Liver (tissue), 9 donors: Measurements from ENCODE around the gene SP100. TPM values are rescaled to one million over a fixed set of nuclear protein-coding genes. Genes with fewer than 3 reads are reported as not detected.

Experiments used
- DNase-seq: peaks from one replicate; pipeline ENCODE4 v3.0.0-alpha.2; 2017; ENCODE audit warnings: low spot score
- H3K27ac ChIP-seq, 2 donors: one replicate each; pipeline ENCODE4 v1.7.0; 2013; ENCODE audit warnings: inconsistent platforms in 2 of 2, low read length in 2 of 2, control low read depth in 1 of 2, low read depth in 1 of 2, mild to moderate bottlenecking in 1 of 2
- H3K27me3 ChIP-seq, 4 donors: one replicate each; pipeline versions ENCODE4 v1.6.1 to v1.7.0; 2013; ENCODE audit warnings: low read length in 3 of 4, inconsistent platforms in 1 of 4, mild to moderate bottlenecking in 1 of 4, moderate library complexity in 1 of 4; ENCODE audit not compliant: control insufficient read depth in 4 of 4, insufficient read depth in 4 of 4
- H3K36me3 ChIP-seq, 4 donors: one replicate each; pipeline versions ENCODE4 v1.6.1 to v1.7.0; 2013; ENCODE audit warnings: low read length in 3 of 4, mild to moderate bottlenecking in 3 of 4, low read depth in 1 of 4, moderate library complexity in 1 of 4; ENCODE audit not compliant: control insufficient read depth in 4 of 4, insufficient read depth in 3 of 4
- H3K4me1 ChIP-seq, 4 donors: one replicate each; pipeline versions ENCODE4 v1.6.1 to v1.7.0; 2013; ENCODE audit warnings: low read length in 3 of 4, mild to moderate bottlenecking in 3 of 4, moderate library complexity in 1 of 4; ENCODE audit not compliant: control insufficient read depth in 4 of 4, insufficient read depth in 4 of 4
- H3K4me3 ChIP-seq, 3 donors: one replicate each; pipeline versions ENCODE4 v1.6.1 to v1.7.0; 2013; ENCODE audit warnings: low read length in 3 of 3, control low read depth in 1 of 3, low read depth in 1 of 3, mild to moderate bottlenecking in 1 of 3
- H3K9ac ChIP-seq, 2 donors: one replicate each; pipeline ENCODE4 v1.7.0; 2013; ENCODE audit warnings: low read length in 2 of 2, mild to moderate bottlenecking in 2 of 2, moderate library complexity in 2 of 2, control low read depth in 1 of 2, low read depth in 1 of 2
- H3K9me3 ChIP-seq, 4 donors: one replicate each; pipeline versions ENCODE4 v1.6.1 to v1.7.0; 2013; ENCODE audit warnings: low read length in 3 of 4; ENCODE audit not compliant: control insufficient read depth in 4 of 4
- ATF3 ChIP-seq: IDR thresholded peaks from 2 replicates; pipeline ENCODE4 v1.6.1; 2016; ENCODE audit warnings: antibody characterized with exemption
- EGR1 ChIP-seq, 2 donors: IDR thresholded peaks; 2 replicates each; pipeline ENCODE4 v1.6.1; 2016 to 2018; ENCODE audit warnings: antibody characterized with exemption in 2 of 2, low read depth in 2 of 2
- FOXA1 ChIP-seq: IDR thresholded peaks from 2 replicates; pipeline ENCODE4 v1.6.1; 2016; ENCODE audit warnings: antibody characterized with exemption
- GABPA ChIP-seq, 2 donors: IDR thresholded peaks in 1 of 2; conservative IDR thresholded peaks in 1 of 2; 2 replicates each; pipeline ENCODE4 v1.6.1; 2016; ENCODE audit warnings: antibody characterized with exemption in 2 of 2, mild to moderate bottlenecking in 1 of 2, moderate library complexity in 1 of 2
- HNF4A ChIP-seq, 2 donors: conservative IDR thresholded peaks; 2 replicates each; pipeline ENCODE4 v1.6.1; 2016; ENCODE audit warnings: antibody characterized with exemption in 2 of 2, mild to moderate bottlenecking in 2 of 2
- JUND ChIP-seq, 2 donors: IDR thresholded peaks; 2 replicates each; pipeline ENCODE4 v1.6.1; 2016; ENCODE audit warnings: antibody characterized with exemption in 2 of 2
- NR2F2 ChIP-seq: IDR thresholded peaks from 2 replicates; pipeline ENCODE4 v1.6.1; 2016; ENCODE audit warnings: antibody characterized with exemption
- RAD21 ChIP-seq, 2 donors: IDR thresholded peaks; 2 replicates each; pipeline ENCODE4 v1.6.1; 2016; ENCODE audit warnings: antibody characterized with exemption in 2 of 2, mild to moderate bottlenecking in 2 of 2
- REST ChIP-seq: IDR thresholded peaks from 2 replicates; pipeline ENCODE4 v1.6.1; 2016; ENCODE audit warnings: antibody characterized with exemption, mild to moderate bottlenecking
- RXRA ChIP-seq, 2 donors: IDR thresholded peaks; 2 replicates each; pipeline ENCODE4 v1.6.1; 2017 to 2018; ENCODE audit warnings: antibody characterized with exemption in 2 of 2, mild to moderate bottlenecking in 1 of 2
- TAF1 ChIP-seq: conservative IDR thresholded peaks from 2 replicates; pipeline ENCODE4 v1.6.1; 2016; ENCODE audit warnings: antibody characterized with exemption, mild to moderate bottlenecking
- YY1 ChIP-seq: IDR thresholded peaks from 2 replicates; pipeline ENCODE4 v1.6.1; 2016; ENCODE audit warnings: antibody characterized with exemption, mild to moderate bottlenecking
- ZBTB33 ChIP-seq: IDR thresholded peaks from 2 replicates; pipeline ENCODE4 v1.6.1; 2016; ENCODE audit warnings: antibody characterized with exemption
- WGBS: extraction: QIAGEN DNeasy Blood & Tissue Kit; methylation state at CpG from one replicate; pipeline ENCODE4 v1.1.7; 2013; 5-methylcytosine and 5-hydroxymethylcytosine counted together
- polyA plus RNA-seq, 2 donors: library from polyadenylated mRNA; stranded (reverse) in 1 of 2; unstranded in 1 of 2; fragments of 200-250 nt in 1 of 2; fragments of >200 nt in 1 of 2; fragmentation: Nextera tagmentation in 1 of 2; extraction: Ambion mirVana in 1 of 2; gene quantifications; one replicate each; pipeline versions ENCODE4 v1.2.1 to v1.2.3, GENCODE V29; 2013 to 2015
- total RNA-seq, 2 donors: library from RNA; depleted of rRNA; stranded (reverse); fragments of >200 nt; gene quantifications; one replicate each; pipeline ENCODE4 v1.2.3, GENCODE V29; 2014
- TF ChIP-seq, protein P1 (sequence below): fragments of 150-350 bp; IDR thresholded peaks from 2 replicates; pipeline ENCODE4 v1.5.1; 2017; ENCODE audit warnings: improper control_type of control experiment, low read depth, low read length; ENCODE audit not compliant: missing input control
- TF ChIP-seq, protein P2 (sequence below): IDR thresholded peaks from 2 replicates; pipeline ENCODE4 v1.6.1; 2016; ENCODE audit warnings: antibody characterized with exemption
- donor health status: healthy.
- donor health status: healthy.
- donor health status: healthy.
- donor health status: healthy.
- donor health status: healthy.

The SP100 gene
- total and polyA plus RNA-seq, 4 donors: 21.9 to 45.5 (median 33.1) TPM

DNA sequence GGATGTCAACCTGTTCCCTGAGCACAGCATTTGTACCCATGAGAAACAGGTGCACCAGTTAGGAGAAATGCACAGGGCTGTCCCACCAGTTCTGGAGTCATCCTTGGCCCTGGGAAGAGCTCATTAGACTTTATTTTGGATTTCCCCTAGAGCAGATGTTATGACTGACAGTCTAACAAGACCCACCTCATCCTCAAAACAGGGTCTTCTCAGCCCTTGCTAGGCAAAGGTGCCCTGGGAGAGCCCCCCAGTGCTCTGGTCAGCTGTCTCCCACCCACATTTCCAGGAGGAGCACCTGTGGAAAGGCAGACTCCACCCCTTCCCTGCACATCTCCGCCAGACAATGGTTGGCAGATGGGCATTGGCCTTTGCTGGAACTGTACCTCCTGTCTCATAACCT, 5.7 kb upstream of the SP100 start:
- 100% methylated on average over 1 of the region's 1 CpG for WGBS

More for the DNA sequence above, 5.7 kb upstream of the SP100 start:
- H3K4me3 ChIP-seq: no peak overlapping the region
- H3K36me3 ChIP-seq: peaks cover 0 to 3% (median 0%) of the 10 kb centered on the region in 4 donors
- H3K9me3 ChIP-seq: no peaks in the 10 kb centered on the region
- TF ChIP-seq GABPA (IDR thresholded peaks at IDR 0.05 in 1 of 2, conservative IDR thresholded peaks at IDR 0.05 in 1 of 2) (no peak), YY1 (no peak), FOXA1 (no peak), REST (no peak), RAD21 (IDR thresholded peaks at IDR 0.05) (no peak), JUND (IDR thresholded peaks at IDR 0.05) (no peak), RXRA (IDR thresholded peaks at IDR 0.05) (no peak), ZBTB33 (no peak), ATF3 (no peak), EGR1 (IDR thresholded peaks at IDR 0.05; ENCODE audit: low read depth in 2 of 2) (no peak), HNF4A (conservative IDR thresholded peaks at IDR 0.05) (no peak), NR2F2 (no peak), TAF1 (no peak)
- TF ChIP-seq, protein P1, sequence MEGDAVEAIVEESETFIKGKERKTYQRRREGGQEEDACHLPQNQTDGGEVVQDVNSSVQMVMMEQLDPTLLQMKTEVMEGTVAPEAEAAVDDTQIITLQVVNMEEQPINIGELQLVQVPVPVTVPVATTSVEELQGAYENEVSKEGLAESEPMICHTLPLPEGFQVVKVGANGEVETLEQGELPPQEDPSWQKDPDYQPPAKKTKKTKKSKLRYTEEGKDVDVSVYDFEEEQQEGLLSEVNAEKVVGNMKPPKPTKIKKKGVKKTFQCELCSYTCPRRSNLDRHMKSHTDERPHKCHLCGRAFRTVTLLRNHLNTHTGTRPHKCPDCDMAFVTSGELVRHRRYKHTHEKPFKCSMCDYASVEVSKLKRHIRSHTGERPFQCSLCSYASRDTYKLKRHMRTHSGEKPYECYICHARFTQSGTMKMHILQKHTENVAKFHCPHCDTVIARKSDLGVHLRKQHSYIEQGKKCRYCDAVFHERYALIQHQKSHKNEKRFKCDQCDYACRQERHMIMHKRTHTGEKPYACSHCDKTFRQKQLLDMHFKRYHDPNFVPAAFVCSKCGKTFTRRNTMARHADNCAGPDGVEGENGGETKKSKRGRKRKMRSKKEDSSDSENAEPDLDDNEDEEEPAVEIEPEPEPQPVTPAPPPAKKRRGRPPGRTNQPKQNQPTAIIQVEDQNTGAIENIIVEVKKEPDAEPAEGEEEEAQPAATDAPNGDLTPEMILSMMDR: no peak
- TF ChIP-seq, protein P2, sequence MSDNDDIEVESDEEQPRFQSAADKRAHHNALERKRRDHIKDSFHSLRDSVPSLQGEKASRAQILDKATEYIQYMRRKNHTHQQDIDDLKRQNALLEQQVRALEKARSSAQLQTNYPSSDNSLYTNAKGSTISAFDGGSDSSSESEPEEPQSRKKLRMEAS: no peak
- H3K27ac ChIP-seq: no peak overlapping the region
- peaks cover 3 to 18% (median 11%) of the 10 kb centered on the region in 4 donors for H3K4me1 ChIP-seq
- H3K27me3 ChIP-seq: no peaks in the 10 kb centered on the region
- DNase-seq: no peak
- H3K9ac ChIP-seq: no peak overlapping the region
